NCI-H1694 (cell line): Measurements from ENCODE around the gene TMEM150B.

Experiments
- DNase-seq: peaks from one replicate; lab custom pipeline; 2025; lab: John Stamatoyannopoulos, UW

Gene TMEM150B

GRCh38 chr19:55276720-55277430 lies 48.3 kb downstream of the TMEM150B start:
- DNase-seq, result no peak

DNA sequence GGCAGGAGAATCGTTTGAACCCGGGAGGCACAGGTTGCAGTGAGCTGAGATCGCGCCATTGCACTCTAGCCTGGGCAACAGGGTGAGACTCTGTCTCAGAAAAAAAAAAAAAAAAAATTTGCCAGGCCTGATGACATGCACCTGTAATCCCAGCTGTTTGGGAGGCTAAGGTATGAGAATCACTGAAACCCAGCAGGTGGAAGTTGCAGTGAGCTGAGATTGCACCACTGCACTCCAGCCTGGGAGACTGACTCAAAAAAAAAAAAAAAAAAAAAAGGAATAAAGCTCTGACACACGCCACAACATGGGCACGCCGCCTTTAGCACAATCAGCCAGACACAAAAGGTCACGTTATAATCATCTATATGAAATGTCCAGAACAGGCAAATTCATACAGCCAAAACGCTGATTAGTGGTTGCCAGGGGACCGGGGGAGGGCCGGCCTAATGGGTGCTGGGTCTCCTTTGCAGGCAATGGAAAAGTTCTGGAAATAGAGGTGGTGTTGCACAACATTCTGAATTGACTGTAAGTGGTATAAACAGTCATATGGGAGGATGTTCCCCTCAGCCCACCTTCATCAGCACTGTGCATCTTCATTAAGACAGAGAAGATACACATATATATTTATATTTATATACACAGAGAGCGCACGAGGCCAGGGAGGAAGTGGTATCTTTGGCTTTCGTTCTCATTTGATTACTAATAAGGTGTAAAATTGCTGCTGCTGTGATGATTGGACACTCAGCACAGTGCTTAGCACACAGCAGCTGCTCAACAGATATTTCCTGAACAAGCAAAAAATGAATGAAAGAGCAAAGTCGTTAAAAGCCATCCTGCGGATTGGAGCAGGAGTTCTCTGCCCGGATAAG lies 49.1 kb downstream of the TMEM150B start:
- no peak for DNase-seq

GRCh38 chr19:55273978-55274707 lies 51.0 kb downstream of the TMEM150B start:
- DNase-seq, result no peak

GRCh38 chr19:55272142-55272541 lies 53.0 kb downstream of the TMEM150B start:
- DNase-seq, result no peak

- no peak for DNase-seq
Measured at GRCh38 chr19:55270172-55270942, 54.8 kb downstream of the TMEM150B start.

DNA sequence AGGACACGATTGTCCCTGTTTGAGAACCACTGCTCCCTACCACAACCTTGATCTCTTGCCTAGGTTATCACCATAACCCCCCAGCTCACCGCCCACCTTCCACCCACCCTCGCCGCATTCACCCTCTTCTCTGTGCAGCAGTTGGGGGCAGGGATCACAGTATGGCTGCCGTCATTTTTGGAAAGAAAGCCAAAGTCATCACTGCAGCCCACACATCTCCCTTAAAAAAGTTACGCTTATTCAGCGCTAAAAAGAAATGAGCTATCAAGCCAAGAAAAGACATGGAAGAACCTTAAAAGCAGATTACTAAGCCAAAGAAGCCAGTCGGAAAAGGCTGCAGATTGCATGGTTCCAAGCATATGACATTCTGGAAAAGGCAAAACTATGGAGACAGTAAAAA lies 55.8 kb downstream of the TMEM150B start:
- DNase-seq, result no peak

DNA sequence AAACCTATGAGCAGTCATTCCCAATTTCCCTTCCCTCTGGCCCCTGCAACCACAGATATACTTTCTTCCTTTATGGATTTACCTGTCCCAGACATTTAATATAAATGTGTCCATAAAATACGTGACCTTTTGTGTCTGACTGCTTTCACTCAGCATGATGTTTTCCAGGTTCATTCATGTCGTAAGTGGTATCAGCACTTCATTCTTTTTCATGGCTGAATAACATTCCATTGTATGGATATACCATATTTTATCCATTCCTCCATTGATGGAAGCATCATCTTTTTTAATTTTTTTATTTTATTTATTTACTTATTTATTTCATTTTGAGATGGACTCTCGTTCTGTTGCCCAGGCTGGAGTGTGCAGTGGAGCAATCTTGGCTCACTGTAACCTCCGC lies 58.3 kb downstream of the TMEM150B start:
- DNase-seq, result no peak

DNA sequence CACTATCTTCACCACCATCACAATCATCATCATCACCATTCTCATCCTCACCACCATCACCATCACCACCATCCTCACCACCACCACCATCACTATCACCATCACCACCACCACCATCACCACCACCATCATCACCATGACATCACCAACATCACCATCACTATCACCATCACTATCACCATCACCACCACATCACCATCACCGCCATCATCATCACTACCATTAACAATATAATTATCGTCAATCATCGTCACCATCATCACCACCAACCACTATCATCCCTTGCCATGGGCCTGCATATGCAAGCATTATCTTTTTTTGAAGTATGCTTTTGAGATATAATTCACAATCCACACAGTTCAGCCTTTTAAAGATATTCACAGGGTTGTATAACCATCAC lies 58.7 kb downstream of the TMEM150B start:
- no peak for DNase-seq

GRCh38 chr19:55265723-55266386 lies 59.3 kb downstream of the TMEM150B start:
- no peak for DNase-seq

DNA sequence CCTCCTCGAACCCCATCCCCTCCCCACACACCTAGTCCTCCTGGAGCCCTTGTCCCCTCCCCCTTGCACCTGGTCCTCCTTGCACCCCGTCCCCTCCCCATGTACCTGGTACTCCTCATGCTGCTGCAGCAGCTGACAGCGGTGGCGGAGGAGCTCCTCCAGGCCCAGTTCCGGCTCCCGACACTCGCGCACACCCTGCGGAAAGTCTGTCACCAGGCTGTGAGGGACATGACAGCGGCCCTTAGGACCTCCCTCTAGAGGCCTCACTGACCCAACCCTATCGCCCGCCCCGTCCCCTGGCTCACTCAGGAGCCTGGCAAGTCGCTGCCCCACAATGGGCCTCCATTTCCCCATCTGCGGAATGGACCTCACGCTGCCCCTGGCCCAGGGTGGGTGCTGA lies 60.0 kb downstream of the TMEM150B start:
- no peak for DNase-seq

DNA sequence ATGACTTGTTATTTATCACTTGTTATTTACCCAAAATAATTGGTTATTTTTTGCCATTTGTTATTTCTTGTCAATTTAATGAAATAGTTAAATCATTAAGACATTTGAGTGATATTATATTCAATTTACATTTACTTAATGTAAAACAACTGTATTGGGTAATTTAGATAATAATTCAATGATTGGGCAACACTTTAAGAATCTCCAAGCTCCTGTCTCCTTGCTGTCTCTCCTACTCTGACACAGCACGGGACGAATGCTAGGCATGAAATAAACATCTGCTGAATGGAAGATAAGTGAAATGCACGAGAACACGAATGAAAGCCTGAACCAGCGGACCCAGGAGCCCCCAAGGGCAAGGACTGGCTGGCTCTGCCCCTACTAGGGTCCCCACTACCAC lies 60.6 kb downstream of the TMEM150B start:
- DNase-seq, result no peak
